ENCODE data around the gene MAD1L1. TPM values are rescaled to one million over a fixed set of nuclear protein-coding genes. Genes with fewer than 3 reads are reported as not detected.

The MAD1L1 gene
- total and polyA plus RNA-seq, 4 donors = 12.8 to 20.7 (median 16.5) TPM

DNA sequence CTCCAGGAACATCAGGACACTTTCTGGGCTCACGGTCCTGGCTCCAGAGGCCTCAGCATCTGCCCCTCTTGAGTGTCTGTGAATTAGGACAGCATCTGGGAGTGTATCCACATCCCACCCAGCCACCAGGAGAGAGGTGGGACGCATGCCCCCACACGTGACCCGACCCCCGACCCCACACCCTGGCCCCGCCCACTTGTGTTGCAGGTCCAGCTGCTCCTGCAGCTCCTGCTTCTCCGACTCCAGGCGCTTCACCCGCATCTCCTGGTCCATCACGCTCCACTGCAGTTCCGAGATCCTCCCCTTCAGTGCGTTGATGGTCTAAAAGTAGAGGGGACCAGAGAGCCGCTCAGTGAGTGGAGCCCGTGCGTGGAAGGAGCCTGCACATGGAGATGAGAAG, 13.6 kb downstream of the MAD1L1 start:
- WGBS = 92% methylated on average over 15 of the region's 15 CpGs
- Histone ChIP-seq H3K9ac (ENCODE audit: low read depth in 1 of 2, low read length in 2 of 2) (no peak overlapping the region), H3K4me3 (ENCODE audit: low read depth in 1 of 3, low read length in 3 of 3) (no peak overlapping the region), H3K36me3 (ENCODE audit: control insufficient read depth in 4 of 4, insufficient read depth in 3 of 4, low read depth in 1 of 4, low read length in 3 of 4) (peaks cover 6 to 49% (median 20%) of the 10 kb centered on the region in 4 donors), H3K9me3 (ENCODE audit: control insufficient read depth in 4 of 4, low read length in 3 of 4) (no peaks in the 10 kb centered on the region), H3K4me1 (ENCODE audit: control insufficient read depth in 4 of 4, insufficient read depth in 4 of 4, low read length in 3 of 4) (no peaks in the 10 kb centered on the region), H3K27ac (ENCODE audit: low read depth in 1 of 2, low read length in 2 of 2) (no peak overlapping the region), H3K27me3 (ENCODE audit: control insufficient read depth in 4 of 4, insufficient read depth in 4 of 4, low read length in 3 of 4) (no peaks in the 10 kb centered on the region)
- DNase-seq (ENCODE audit: low spot score) = no peak
- TF ChIP-seq NR2F2 (IDR thresholded peaks at IDR 0.05) (no peak), FOXA1 (IDR thresholded peaks at IDR 0.05) (no peak), SP1 (IDR thresholded peaks at IDR 0.05) (no peak), JUND (IDR thresholded peaks at IDR 0.05) (no peak), FOXA2 (IDR thresholded peaks at IDR 0.05) (no peak), RXRA (IDR thresholded peaks at IDR 0.05) (no peak), HNF4G (IDR thresholded peaks at IDR 0.05) (no peak)
- TF ChIP-seq, protein P1, sequence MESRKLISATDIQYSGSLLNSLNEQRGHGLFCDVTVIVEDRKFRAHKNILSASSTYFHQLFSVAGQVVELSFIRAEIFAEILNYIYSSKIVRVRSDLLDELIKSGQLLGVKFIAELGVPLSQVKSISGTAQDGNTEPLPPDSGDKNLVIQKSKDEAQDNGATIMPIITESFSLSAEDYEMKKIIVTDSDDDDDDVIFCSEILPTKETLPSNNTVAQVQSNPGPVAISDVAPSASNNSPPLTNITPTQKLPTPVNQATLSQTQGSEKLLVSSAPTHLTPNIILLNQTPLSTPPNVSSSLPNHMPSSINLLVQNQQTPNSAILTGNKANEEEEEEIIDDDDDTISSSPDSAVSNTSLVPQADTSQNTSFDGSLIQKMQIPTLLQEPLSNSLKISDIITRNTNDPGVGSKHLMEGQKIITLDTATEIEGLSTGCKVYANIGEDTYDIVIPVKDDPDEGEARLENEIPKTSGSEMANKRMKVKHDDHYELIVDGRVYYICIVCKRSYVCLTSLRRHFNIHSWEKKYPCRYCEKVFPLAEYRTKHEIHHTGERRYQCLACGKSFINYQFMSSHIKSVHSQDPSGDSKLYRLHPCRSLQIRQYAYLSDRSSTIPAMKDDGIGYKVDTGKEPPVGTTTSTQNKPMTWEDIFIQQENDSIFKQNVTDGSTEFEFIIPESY (IDR thresholded peaks at IDR 0.05) = no peak
- TF ChIP-seq, protein P2, sequence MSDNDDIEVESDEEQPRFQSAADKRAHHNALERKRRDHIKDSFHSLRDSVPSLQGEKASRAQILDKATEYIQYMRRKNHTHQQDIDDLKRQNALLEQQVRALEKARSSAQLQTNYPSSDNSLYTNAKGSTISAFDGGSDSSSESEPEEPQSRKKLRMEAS (IDR thresholded peaks at IDR 0.05) = no peak
- TF ChIP-seq, protein P3, sequence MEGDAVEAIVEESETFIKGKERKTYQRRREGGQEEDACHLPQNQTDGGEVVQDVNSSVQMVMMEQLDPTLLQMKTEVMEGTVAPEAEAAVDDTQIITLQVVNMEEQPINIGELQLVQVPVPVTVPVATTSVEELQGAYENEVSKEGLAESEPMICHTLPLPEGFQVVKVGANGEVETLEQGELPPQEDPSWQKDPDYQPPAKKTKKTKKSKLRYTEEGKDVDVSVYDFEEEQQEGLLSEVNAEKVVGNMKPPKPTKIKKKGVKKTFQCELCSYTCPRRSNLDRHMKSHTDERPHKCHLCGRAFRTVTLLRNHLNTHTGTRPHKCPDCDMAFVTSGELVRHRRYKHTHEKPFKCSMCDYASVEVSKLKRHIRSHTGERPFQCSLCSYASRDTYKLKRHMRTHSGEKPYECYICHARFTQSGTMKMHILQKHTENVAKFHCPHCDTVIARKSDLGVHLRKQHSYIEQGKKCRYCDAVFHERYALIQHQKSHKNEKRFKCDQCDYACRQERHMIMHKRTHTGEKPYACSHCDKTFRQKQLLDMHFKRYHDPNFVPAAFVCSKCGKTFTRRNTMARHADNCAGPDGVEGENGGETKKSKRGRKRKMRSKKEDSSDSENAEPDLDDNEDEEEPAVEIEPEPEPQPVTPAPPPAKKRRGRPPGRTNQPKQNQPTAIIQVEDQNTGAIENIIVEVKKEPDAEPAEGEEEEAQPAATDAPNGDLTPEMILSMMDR (IDR thresholded peaks at IDR 0.05; ENCODE audit: low read depth, low read length, missing input control) = no peak

DNA sequence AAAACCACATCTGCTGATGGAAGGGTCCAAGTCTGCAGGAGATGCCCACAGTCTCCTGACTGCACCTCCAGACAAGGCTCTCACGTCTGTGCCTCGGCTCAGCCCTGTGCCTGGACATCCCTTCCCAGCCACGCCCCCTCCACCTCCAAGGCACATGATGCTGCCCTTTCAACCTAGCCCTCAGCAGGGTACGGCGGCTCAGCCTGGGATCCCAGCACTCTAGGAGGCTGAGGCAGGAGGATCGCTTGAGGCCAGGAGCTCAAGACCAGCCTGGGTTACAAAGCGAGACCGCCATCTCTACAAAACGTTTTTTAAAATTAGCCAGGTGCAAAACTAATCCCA, 14.3 kb downstream of the MAD1L1 start:
- H3K4me1 ChIP-seq (ENCODE audit: control insufficient read depth in 4 of 4, insufficient read depth in 4 of 4, low read length in 3 of 4) = no peaks in the 10 kb centered on the region
- WGBS = 95% methylated on average over 9 of the region's 9 CpGs
- H3K27ac ChIP-seq (ENCODE audit: low read depth in 1 of 2, low read length in 2 of 2) = no peak overlapping the region
- H3K9ac ChIP-seq (ENCODE audit: low read depth in 1 of 2, low read length in 2 of 2) = no peak overlapping the region
- no peaks in the 10 kb centered on the region for H3K9me3 ChIP-seq (ENCODE audit: control insufficient read depth in 4 of 4, low read length in 3 of 4)
- peaks cover 6 to 50% (median 23%) of the 10 kb centered on the region in 4 donors for H3K36me3 ChIP-seq (ENCODE audit: control insufficient read depth in 4 of 4, insufficient read depth in 3 of 4, low read depth in 1 of 4, low read length in 3 of 4)
- TF ChIP-seq, protein P4, sequence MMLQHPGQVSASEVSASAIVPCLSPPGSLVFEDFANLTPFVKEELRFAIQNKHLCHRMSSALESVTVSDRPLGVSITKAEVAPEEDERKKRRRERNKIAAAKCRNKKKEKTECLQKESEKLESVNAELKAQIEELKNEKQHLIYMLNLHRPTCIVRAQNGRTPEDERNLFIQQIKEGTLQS (IDR thresholded peaks at IDR 0.05) = no peak
- no peak for TF ChIP-seq YY1 (IDR thresholded peaks at IDR 0.05)
- TF ChIP-seq HNF4A (conservative IDR thresholded peaks at IDR 0.05) = no peak
- H3K4me3 ChIP-seq (ENCODE audit: low read depth in 1 of 3, low read length in 3 of 3) = no peak overlapping the region
- no peak for DNase-seq (ENCODE audit: low spot score)
- no peaks in the 10 kb centered on the region for H3K27me3 ChIP-seq (ENCODE audit: control insufficient read depth in 4 of 4, insufficient read depth in 4 of 4, low read length in 3 of 4)

DNA sequence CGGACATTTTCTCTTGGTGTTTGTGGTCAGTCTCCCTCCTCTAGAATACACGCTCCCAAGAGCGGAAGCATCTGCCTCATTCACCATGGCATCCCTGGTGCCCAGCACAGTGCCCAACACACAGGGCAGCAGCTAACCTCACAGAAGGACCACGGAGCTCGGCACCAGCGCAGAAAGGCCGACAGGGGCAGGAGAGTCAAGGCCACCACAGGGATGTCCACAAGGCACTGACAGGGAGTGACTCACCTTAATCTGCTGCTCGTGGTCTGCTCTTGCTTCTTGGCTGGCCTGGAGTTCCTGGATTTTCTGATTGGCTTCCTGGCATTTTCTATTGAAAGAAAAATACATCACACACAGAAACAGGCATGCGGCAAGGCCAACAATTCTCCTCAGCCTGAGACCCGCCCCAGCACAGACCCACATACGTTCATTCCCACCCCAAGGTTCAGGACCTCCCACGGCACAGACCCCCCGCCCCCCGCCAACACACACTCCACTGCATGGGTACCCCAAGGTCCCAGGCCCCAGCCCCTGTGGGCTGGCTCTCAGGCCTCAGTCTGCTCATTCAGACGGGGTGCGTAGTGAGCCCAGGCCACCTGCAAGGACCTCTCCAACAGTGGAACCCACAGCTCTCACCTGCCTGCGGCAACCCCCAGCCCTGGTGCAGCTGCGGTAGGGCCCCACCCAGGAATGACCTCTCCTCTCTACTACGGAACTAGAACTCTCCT, 14.9 kb downstream of the MAD1L1 start:
- Histone ChIP-seq H3K36me3 (ENCODE audit: control insufficient read depth in 4 of 4, insufficient read depth in 3 of 4, low read depth in 1 of 4, low read length in 3 of 4) (peaks cover 6 to 51% (median 23%) of the 10 kb centered on the region in 4 donors), H3K27me3 (ENCODE audit: control insufficient read depth in 4 of 4, insufficient read depth in 4 of 4, low read length in 3 of 4) (no peaks in the 10 kb centered on the region), H3K4me1 (ENCODE audit: control insufficient read depth in 4 of 4, insufficient read depth in 4 of 4, low read length in 3 of 4) (no peaks in the 10 kb centered on the region), H3K9me3 (ENCODE audit: control insufficient read depth in 4 of 4, low read length in 3 of 4) (no peaks in the 10 kb centered on the region), H3K4me3 (ENCODE audit: low read depth in 1 of 3, low read length in 3 of 3) (no peak overlapping the region), H3K27ac (ENCODE audit: low read depth in 1 of 2, low read length in 2 of 2) (no peak overlapping the region), H3K9ac (ENCODE audit: low read depth in 1 of 2, low read length in 2 of 2) (no peak overlapping the region)
- no peak for DNase-seq (ENCODE audit: low spot score)
- WGBS = 93% methylated on average over 19 of the region's 19 CpGs
- TF ChIP-seq, protein P2 (IDR thresholded peaks at IDR 0.05) = no peak
- TF ChIP-seq, protein P3 (IDR thresholded peaks at IDR 0.05; ENCODE audit: low read depth, low read length, missing input control) = no peak
- TF ChIP-seq EGR1 (IDR thresholded peaks at IDR 0.05; ENCODE audit: low read depth in 2 of 2) (no peak), YY1 (IDR thresholded peaks at IDR 0.05) (no peak), RXRA (IDR thresholded peaks at IDR 0.05) (no peak), RAD21 (IDR thresholded peaks at IDR 0.05) (no peak), FOXA2 (IDR thresholded peaks at IDR 0.05) (no peak), FOXA1 (IDR thresholded peaks at IDR 0.05) (no peak), HNF4G (IDR thresholded peaks at IDR 0.05) (no peak), SP1 (IDR thresholded peaks at IDR 0.05) (no peak), NR2F2 (IDR thresholded peaks at IDR 0.05) (no peak)
- TF ChIP-seq, protein P5, sequence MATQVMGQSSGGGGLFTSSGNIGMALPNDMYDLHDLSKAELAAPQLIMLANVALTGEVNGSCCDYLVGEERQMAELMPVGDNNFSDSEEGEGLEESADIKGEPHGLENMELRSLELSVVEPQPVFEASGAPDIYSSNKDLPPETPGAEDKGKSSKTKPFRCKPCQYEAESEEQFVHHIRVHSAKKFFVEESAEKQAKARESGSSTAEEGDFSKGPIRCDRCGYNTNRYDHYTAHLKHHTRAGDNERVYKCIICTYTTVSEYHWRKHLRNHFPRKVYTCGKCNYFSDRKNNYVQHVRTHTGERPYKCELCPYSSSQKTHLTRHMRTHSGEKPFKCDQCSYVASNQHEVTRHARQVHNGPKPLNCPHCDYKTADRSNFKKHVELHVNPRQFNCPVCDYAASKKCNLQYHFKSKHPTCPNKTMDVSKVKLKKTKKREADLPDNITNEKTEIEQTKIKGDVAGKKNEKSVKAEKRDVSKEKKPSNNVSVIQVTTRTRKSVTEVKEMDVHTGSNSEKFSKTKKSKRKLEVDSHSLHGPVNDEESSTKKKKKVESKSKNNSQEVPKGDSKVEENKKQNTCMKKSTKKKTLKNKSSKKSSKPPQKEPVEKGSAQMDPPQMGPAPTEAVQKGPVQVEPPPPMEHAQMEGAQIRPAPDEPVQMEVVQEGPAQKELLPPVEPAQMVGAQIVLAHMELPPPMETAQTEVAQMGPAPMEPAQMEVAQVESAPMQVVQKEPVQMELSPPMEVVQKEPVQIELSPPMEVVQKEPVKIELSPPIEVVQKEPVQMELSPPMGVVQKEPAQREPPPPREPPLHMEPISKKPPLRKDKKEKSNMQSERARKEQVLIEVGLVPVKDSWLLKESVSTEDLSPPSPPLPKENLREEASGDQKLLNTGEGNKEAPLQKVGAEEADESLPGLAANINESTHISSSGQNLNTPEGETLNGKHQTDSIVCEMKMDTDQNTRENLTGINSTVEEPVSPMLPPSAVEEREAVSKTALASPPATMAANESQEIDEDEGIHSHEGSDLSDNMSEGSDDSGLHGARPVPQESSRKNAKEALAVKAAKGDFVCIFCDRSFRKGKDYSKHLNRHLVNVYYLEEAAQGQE (IDR thresholded peaks at IDR 0.05) = no peak
